HEK293T (cell line): Measurements from ENCODE around the gene CFHR3.
"Not testable (repeated sequence)": the region's sequence is repeated elsewhere in the genome, so short reads cannot be mapped to it uniquely, and the experiment has no call there.

Experiments used
- CTCF ChIA-PET: fragments of 350-600 bp; formaldehyde crosslinking; extraction: SDS; loops from one replicate; lab custom pipeline; 2021; ENCODE audit warnings: antibody characterized with exemption, inconsistent platforms; lab: Yijun Ruan, JAX
- POLR2A ChIA-PET: fragments of 350-600 bp; formaldehyde crosslinking; extraction: SDS; loops from one replicate; lab custom pipeline; 2020; ENCODE audit warnings: antibody characterized with exemption, inconsistent platforms; lab: Yijun Ruan, JAX
- DNase-seq: peaks from one replicate; pipeline ENCODE4 v3.0.0; 2012; ENCODE audit warnings: mixed read lengths; ENCODE audit errors: extremely low spot score
- ARNT ChIP-seq: fragments of 450-650 bp; IDR thresholded peaks from 2 replicates; pipeline ENCODE4 v1.6.1; 2017; ENCODE audit warnings: mild to moderate bottlenecking
- BHLHE40 ChIP-seq: fragments of 450-650 bp; IDR thresholded peaks from 2 replicates; pipeline ENCODE4 v1.6.1; 2016; ENCODE audit warnings: mild to moderate bottlenecking, moderate library complexity, borderline replicate concordance
- CTBP1 ChIP-seq: fragments of 450-650 bp; IDR thresholded peaks from 2 replicates; pipeline ENCODE4 v1.6.1; 2016; ENCODE audit warnings: borderline replicate concordance
- ELF4 ChIP-seq: fragments of 450-650 bp; IDR thresholded peaks from 2 replicates; pipeline ENCODE4 v1.6.1; 2017; ENCODE audit warnings: antibody characterized with exemption
- FOXA1 ChIP-seq: fragments of 450-650 bp; IDR thresholded peaks from 2 replicates; pipeline ENCODE4 v1.6.1; 2016; ENCODE audit warnings: mild to moderate bottlenecking
- FOXK2 ChIP-seq: fragments of 450-650 bp; IDR thresholded peaks from 2 replicates; pipeline ENCODE4 v1.6.1; 2016; ENCODE audit warnings: mild to moderate bottlenecking
- FOXM1 ChIP-seq: fragments of 450-650 bp; IDR thresholded peaks from 2 replicates; pipeline ENCODE4 v1.6.1; 2017; ENCODE audit warnings: mild to moderate bottlenecking, borderline replicate concordance
- HDGF ChIP-seq: fragments of 450-650 bp; IDR thresholded peaks from 2 replicates; pipeline ENCODE4 v1.6.1; 2017; ENCODE audit warnings: antibody characterized with exemption, borderline replicate concordance
- L3MBTL2 ChIP-seq: fragments of 450-650 bp; conservative IDR thresholded peaks from 2 replicates; pipeline ENCODE4 v1.6.1; 2016; ENCODE audit warnings: mild to moderate bottlenecking
- LEF1 ChIP-seq: fragments of 450-650 bp; IDR thresholded peaks from 2 replicates; pipeline ENCODE4 v1.6.1; 2017; ENCODE audit warnings: mild to moderate bottlenecking, borderline replicate concordance
- NFRKB ChIP-seq: fragments of 450-650 bp; IDR thresholded peaks from 2 replicates; pipeline ENCODE4 v1.6.1; 2016; ENCODE audit warnings: mild to moderate bottlenecking, moderate library complexity
- SP1 ChIP-seq: fragments of 450-650 bp; IDR thresholded peaks from 2 replicates; pipeline ENCODE4 v1.6.1; 2017
- SUZ12 ChIP-seq: fragments of 450-650 bp; IDR thresholded peaks from 2 replicates; pipeline ENCODE4 v1.6.1; 2016; ENCODE audit warnings: mild to moderate bottlenecking
- TARDBP ChIP-seq: fragments of 450-650 bp; IDR thresholded peaks from 2 replicates; pipeline ENCODE4 v1.6.1; 2016
- ZNF384 ChIP-seq: fragments of 450-650 bp; IDR thresholded peaks from 2 replicates; pipeline ENCODE4 v1.6.1; 2016
- TF ChIP-seq, protein P1 (sequence below): fragments of 450-650 bp; IDR thresholded peaks from 2 replicates; pipeline ENCODE4 v1.6.1; 2016

The CFHR3 gene

DNA sequence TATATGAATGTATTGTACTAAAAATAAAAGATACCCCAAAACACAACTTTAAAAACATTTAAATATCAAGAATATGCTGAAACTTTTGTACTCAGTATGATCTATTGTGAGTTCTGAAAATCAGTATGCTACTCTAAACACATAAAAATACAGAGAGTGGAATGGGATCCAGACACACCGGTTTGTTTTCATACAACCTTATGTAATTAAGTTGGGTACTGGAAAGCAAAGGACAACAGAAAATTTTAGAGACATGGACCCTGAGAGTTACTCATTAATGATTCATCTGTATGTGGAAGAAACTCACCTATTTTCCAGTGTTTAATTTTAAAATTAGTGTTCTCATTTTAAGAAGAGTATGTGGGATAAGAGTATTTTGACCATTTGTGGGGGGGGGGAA lies 927 bp upstream of the CFHR3 start:
- DNase-seq: no peak
- POLR2A ChIA-PET: no interaction called here
- TF ChIP-seq FOXA1 (no peak), LEF1 (no peak), ELF4 (no peak), NFRKB (no peak), CTBP1 (no peak), HDGF (no peak), FOXM1 (no peak), ZNF384 (no peak), L3MBTL2 (no peak), SP1 (no peak), TARDBP (no peak), SUZ12 (no peak), FOXK2 (no peak)
- TF ChIP-seq, protein P1, sequence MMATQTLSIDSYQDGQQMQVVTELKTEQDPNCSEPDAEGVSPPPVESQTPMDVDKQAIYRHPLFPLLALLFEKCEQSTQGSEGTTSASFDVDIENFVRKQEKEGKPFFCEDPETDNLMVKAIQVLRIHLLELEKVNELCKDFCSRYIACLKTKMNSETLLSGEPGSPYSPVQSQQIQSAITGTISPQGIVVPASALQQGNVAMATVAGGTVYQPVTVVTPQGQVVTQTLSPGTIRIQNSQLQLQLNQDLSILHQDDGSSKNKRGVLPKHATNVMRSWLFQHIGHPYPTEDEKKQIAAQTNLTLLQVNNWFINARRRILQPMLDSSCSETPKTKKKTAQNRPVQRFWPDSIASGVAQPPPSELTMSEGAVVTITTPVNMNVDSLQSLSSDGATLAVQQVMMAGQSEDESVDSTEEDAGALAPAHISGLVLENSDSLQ: no peak
- CTCF ChIA-PET: no interaction called here

DNA sequence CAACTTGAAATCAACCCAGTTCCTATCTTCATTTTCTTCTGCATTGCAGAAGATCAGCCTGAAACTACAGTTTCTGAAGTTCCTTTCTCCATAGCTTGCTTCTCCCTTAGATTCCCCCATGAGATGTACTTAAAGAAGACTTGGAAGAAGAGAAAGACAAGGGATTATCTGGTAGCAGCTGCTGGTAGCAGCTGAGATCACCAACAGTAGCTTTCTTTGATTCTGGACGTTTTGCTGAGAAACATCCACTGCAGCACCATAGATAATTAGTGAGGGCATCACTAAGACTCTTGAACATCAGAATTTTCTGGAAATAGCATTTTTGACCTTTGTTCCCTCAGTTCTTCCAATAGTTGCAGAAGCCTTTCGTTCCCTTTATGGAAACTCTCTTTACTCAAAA lies 465 bp upstream of the CFHR3 start:
- DNase-seq: no peak
- ChIA-PET POLR2A (no interaction called here), CTCF (interaction anchor here (0.6 kb wide), 1 partner anchor 1441 kb away, joined by 3 read pairs; no protein-coding TSS in a partner anchor)
- TF ChIP-seq FOXA1: no peak
- no peak for TF ChIP-seq SUZ12
- no peak for TF ChIP-seq L3MBTL2
- TF ChIP-seq NFRKB: no peak
- no peak for TF ChIP-seq FOXM1
- TF ChIP-seq SP1: no peak
- TF ChIP-seq FOXK2: no peak
- no peak for TF ChIP-seq ELF4
- no peak for TF ChIP-seq LEF1
- no peak for TF ChIP-seq TARDBP
- TF ChIP-seq ZNF384: no peak
- TF ChIP-seq BHLHE40: no peak
- TF ChIP-seq HDGF: no peak
- TF ChIP-seq CTBP1: no peak
- TF ChIP-seq ARNT: no peak
- TF ChIP-seq, protein P1: no peak

DNA sequence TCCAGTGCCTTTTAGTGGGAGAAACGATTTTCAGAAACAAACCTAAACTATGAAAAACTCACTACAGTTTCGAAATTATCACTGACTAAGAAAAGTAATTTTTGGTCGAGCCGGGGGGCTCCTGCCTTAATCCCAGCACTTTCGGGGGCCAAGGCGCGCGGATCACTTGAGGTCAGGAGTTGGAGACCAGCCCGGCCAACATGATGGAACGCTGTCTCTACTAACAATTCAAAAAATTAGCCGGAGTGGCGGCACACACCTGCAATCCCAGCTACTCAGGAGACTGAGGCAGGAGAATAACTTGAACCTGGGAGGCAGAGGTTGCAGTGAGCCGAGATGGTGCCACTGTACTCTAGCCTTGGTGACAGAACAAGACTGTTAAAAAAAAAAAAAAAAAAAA lies 3.0 kb downstream of the CFHR3 start:
- no peak for DNase-seq
- POLR2A ChIA-PET: no interaction called here
- TF ChIP-seq LEF1 (no peak), SP1 (no peak), BHLHE40 (no peak), SUZ12 (no peak), L3MBTL2 (no peak)
- TF ChIP-seq, protein P1: no peak
- CTCF ChIA-PET: no interaction called here

DNA sequence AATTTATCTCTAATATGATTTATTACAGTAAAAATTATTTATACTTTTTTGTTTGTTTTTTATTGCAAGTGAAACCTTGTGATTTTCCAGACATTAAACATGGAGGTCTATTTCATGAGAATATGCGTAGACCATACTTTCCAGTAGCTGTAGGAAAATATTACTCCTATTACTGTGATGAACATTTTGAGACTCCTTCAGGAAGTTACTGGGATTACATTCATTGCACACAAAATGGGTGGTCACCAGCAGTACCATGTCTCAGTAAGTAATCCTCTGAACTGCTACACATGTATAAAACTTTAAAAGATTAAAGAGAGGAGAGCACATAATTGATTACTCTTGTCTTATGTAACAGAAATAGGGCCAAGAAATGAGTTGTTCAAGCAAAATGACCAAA lies 4.5 kb downstream of the CFHR3 start:
- DNase-seq: no peak
- ChIA-PET POLR2A (no interaction called here), CTCF (no interaction called here)
- TF ChIP-seq TARDBP: no peak
- TF ChIP-seq ELF4: no peak
- TF ChIP-seq FOXA1: no peak
- TF ChIP-seq, protein P1: no peak
- TF ChIP-seq SUZ12: no peak
- TF ChIP-seq FOXK2: no peak
- TF ChIP-seq L3MBTL2: no peak
- TF ChIP-seq NFRKB: no peak
- TF ChIP-seq HDGF: no peak
- no peak for TF ChIP-seq BHLHE40
- TF ChIP-seq SP1: no peak
- TF ChIP-seq CTBP1: no peak
- TF ChIP-seq FOXM1: no peak
- TF ChIP-seq ZNF384: no peak
- TF ChIP-seq LEF1: no peak
- no peak for TF ChIP-seq ARNT

DNA sequence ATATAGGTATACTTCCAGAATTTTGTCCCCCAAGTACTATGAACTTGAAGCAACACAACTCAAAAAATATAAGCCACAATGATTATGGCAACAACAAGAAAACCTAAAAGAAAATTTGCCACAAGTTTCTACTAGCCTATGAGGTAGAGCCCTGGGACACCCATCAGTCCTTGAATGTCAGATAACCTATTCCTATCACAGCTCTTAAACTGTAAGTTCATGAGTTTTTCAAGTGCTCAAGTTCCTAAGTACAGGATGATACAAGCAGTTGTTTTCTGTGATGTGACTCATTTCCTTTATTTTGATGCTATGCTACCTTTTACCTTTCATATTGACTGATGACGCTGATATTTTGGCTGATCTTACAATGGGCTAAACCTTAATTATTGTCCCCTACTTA lies 16.6 kb downstream of the CFHR3 start:
- DNase-seq, CTCF ChIA-PET, POLR2A ChIA-PET: not testable (repeated sequence)

DNA sequence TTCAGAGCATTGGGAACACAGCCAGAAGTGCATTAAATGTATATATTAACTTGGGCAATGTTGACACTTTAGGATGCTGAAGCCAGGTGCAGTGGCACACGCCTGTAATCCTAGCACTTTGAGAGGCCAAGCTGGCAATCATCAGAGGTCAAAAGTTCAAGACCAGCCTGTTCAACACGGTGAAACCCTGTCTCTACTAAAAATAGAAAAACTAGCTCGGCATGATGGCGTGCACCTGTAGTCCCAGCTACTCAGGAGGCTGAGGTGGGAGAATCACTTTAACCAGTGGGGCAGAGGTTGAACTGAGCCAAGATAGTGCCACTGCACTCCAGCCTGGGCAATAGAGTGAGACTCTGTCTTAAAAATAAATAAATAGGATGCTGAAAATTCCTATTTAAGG lies 19.5 kb downstream of the CFHR3 start:
- DNase-seq, POLR2A ChIA-PET, CTCF ChIA-PET: not testable (repeated sequence)

DNA sequence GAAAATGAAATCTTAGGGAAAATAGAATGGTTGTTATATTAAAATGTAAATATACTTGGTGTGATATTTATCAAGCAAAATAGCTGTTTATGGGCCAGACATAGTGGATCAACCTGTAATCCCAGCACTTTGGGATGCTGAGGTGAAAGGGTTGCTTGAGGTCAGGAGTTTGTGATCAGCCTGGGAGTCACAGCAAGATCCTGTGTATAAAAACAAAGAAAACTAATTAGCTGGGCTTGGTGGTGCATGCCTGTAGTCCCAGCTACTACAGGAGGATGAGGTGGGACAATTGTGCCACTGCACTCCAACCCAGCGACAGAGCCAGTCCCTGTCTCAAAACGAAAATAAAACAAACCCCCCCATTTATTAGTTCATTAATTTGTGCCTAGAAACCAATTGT lies 23.3 kb downstream of the CFHR3 start:
- ChIA-PET POLR2A (no interaction called here), CTCF (no interaction called here)
- TF ChIP-seq FOXK2: no peak
- no peak for TF ChIP-seq FOXA1
- TF ChIP-seq BHLHE40: no peak
- TF ChIP-seq NFRKB: no peak
- TF ChIP-seq ELF4: no peak
- TF ChIP-seq SUZ12: no peak
- TF ChIP-seq TARDBP: no peak
- no peak for TF ChIP-seq CTBP1
- TF ChIP-seq LEF1: no peak
- no peak for TF ChIP-seq ZNF384
- TF ChIP-seq SP1: no peak
- TF ChIP-seq FOXM1: no peak
- no peak for TF ChIP-seq HDGF
- TF ChIP-seq L3MBTL2: no peak
- TF ChIP-seq ARNT: no peak
- no peak for DNase-seq

DNA sequence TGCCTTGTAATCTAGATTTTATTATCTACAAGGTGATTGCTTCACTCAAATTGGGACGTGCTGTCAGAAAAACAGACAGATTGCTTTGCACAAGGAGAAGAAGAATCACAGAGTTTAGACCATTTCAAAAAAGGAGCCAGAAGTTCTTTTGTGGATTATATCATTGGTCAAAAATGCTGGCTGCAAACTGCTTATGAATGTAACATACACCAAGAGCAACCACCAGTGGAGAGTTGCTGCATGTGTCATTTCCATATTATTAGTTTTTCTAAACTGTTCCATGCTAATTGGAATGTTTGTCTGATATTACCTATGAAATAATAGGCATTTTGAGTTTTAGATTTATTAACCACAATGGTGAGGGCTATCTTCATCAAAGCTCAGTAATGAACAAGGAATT lies 27.3 kb downstream of the CFHR3 start:
- DNase-seq, POLR2A ChIA-PET, CTCF ChIA-PET: not testable (repeated sequence)
